Ureter (tissue), 1 donor: ENCODE data around the gene WDR18. TPM values are rescaled to one million over a fixed set of nuclear protein-coding genes. Genes with fewer than 3 reads are reported as not detected.
"Not testable (repeated sequence)": the region's sequence is repeated elsewhere in the genome, so short reads cannot be mapped to it uniquely, and the experiment has no call there.

Experiments
- DNase-seq: peaks from one replicate; pipeline ENCODE4 v3.0.0-alpha.2; 2020; ENCODE audit warnings: low spot score
- total RNA-seq: library from RNA; stranded (reverse); gene quantifications from one replicate; pipeline ENCODE4 v1.2.4, GENCODE V29; 2023
- donor health status: DM: yes; HTN: yes; CAD: no.

WDR18 gene
- total RNA-seq, 1 donor from 2014 or later = 36.6 TPM

GRCh38 chr19:948842-949496 is 35.2 kb upstream of the WDR18 start:
- DNase-seq = no peak

DNA sequence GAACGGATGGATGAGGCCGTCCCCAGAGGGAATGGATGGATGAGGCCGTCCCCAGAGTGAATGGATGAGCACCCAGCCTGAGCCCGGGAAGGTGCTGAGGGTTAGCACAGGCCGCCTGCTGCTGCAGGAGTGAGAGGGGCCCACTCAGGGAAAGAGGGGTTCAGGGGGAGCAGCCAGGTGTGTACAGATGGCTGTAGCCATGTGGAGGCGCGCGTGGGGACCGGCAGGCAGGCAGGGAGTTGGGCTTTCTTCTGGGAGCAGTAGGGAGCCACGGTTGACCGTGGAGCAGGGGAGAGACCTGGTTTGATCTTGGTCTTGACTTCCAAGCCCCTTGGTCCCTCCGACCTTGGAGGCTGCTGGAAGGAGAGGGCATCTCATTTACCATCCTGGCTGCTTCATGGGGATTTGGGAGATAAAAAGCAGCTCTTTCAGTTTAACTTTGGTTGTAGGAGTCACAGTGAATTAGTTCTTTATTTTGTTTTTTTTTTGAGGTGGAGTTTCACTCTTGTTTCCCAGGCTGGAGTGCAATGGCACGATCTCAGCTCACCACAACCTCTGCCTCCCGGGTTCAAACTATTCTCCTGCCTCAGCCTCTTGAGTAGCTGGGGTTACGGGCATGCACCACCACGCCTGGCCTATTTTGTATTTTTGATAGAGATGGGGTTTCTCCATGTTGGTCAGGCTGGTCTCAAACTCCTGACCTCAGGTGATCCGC is 33.6 kb upstream of the WDR18 start:
- DNase-seq = no peak

GRCh38 chr19:952049-952679 is 32.0 kb upstream of the WDR18 start:
- no peak for DNase-seq

DNA sequence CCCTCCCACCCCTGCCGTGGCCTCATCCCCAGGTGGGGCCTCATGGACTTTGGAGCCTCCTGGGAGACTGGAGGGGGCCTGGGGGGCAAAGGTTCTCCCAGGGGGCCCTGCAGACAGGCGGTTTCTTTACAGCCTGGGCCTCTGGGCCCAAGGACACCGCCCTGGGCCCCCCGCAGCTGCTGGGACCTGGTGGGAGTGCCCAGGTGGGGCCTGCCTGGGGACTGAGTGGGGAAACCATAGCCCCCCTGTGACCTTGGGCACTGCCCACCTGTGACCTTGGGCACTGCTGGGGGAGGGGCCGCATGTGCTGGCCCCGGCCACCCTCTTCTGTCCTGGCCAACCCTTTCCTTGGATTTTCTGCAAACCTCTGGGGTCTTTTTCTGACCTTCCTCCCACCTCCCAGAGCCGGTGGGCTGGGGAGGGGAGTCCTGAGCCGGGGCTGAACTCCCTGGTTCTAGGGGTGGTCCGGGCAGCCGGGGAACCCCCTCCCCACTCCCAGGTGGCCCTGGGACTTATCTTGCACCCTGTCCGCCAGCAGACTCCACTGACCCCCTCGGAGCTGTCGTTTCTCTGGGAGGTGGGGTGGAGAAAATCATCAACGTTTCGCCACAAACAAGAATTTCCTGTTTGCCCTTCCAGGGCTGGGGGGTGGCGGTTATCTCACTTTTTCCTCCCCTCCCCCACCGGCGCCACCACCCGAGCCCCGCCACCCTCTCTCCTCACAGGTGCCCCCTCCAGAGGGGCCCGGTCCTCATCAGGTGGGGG is 31.3 kb upstream of the WDR18 start:
- DNase-seq = no peak

GRCh38 chr19:953445-954271 is 30.5 kb upstream of the WDR18 start:
- no peak for DNase-seq

DNA sequence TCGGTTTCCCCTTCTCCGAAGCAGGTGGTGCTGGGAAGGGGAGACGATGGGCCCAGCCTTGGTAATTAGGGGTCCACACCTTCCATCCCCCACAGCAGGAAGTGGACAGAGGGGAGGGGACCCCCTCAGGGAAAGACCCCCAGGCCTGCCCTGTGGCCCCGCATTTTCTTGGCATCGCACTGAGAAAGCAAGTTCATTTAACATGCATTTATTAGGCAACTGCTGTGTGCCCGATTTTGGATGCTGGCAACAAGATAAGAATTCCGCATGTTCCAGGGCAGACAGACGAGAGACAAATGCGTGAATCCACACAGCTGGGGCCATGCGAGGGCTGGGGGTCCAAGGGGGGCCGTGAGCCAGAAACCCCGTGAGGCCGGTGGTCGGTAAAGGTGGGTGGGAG is 29.9 kb upstream of the WDR18 start:
- no peak for DNase-seq

GRCh38 chr19:954672-955494 is 29.3 kb upstream of the WDR18 start:
- DNase-seq = no peak

DNA sequence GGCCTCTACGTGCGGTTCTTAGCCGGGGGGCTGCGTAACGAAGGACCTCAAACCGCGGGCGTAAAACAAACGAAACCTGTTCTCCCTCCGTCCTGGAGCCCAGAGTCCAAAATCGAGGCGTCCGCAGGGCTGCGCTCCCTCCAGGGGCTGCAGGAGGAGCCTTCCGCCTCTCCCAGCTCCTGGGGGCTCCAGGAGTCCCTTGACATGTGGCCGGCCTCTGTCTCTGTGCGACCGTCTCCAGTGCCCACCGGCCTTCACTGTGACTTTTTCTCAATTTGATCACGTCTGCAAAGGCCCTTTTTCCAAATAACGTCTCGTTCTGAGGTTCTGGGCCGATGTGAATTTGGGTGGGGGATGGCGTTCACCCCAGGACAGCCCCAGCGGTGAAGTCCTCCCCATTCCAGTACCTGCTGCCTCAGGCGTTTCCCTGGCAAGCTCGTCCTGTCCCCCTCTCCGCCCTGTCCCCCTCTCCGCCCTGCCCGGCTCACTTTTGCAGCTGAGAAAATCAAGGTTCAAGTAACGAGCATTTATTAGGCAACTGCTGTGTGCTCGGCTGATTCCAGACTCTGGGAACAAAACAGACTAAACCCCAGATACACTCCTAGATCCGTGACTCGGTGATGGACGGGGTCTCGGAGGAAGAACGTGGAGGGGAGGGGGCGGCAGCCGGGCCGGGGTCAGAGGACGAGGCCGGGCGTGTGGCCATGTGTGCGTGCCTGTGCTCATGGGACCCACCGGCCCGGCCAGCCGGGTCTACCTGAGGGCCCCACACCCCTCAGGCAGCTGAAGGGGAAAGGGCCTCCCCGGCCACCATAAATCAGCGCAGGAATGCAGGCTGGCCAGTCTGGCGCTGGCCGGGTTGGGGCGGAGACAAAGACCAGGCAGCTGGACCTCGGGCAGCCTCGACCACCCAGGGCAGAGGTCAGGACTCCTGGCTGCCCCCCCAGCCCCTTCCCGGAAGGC is 28.1 kb upstream of the WDR18 start:
- DNase-seq = no peak

DNA sequence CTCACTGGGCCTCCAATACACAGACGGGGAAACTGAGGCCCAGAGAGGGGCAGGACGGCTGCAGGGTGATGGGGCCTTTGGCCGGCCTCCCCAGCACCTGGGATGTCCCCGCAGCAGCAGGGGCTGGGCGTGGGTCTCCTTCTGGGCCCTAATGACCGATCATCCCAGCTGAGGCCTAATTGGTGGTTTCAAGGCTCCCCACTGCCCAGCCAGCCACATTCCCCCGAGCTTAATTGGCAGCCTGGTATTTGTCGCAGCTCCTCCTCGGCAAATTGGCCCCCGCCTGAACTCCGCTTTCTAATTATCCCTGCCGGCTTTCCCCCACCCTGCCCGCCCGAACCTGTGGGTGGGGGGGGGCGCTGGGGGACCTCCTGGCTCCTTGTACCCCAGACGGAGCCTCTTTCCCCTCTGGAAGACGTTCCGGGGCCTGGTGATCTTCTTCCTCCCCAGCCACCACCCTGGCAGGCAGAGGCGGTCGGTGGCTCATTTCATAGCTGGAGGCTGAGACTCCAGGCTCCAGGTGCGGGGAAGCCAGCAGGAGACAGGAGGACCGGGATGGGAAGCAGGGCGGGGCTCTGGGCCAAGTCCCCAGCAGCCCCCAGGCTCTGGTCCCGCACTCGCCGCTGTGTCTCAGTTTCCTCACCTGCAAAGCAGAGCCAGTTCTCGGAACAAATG is 27.2 kb upstream of the WDR18 start:
- DNase-seq = no peak

GRCh38 chr19:957578-957977 is 26.6 kb upstream of the WDR18 start:
- not testable (repeated sequence) for DNase-seq

DNA sequence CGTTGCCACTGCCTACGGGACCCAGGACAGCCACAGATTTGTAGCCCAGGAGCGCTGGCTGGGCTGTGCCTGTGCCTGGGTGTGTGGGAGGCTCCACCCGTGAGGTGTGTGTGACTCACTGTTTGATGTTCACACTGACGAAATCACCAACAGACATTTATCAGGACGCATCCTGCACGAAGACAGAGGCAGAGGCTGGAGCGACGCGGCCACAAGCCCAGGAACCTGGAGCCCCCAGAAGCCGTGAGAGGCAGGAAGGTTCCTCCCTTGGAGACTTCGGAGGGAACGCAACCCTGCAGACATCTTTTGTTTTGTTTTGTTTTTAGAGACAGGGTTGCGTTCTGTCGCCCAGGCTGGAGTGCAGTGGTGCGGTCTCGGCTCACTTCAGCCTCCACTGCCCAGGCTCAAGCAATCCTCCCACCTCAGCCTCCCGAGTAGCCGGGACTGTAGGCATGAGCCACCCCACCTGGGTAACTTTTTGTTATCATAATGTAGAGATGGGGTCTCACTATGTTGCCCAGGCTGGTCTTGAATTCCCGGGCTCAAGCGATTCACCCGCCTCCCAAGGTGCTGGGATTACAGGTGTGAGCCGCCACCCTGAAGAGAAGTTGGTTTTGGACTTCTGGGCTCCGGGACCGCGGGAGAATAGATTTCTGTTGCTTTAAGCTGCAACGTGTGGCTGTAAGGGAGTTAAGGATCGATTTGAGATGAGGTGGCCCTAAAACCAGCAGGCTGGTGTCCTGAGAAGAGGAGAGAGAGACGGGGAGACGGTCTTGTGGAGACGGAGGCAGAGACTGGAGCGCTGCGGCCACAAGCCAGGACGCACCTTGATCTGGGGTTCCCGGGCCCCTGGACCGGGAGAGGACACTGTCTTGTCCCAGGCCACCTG is 24.9 kb upstream of the WDR18 start:
- no peak for DNase-seq

DNA sequence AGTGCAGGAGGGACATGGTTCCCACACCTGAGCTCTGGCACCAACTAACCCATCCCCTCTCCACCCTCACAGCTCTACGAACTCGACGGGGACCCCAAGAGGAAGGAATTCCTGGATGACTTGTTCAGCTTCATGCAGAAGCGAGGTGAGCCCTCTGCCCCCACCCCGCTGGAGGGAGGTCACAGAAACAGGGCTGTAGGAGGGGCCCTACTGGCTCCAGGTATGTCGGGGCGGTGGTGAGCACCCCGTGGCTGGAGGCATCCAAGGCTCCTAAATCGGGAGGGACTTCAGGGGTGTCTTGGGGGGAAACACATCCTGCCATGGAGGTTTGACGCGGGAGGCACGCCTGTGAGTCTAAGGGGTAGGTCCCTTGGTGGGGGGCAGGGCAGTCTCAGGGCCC is 24.1 kb upstream of the WDR18 start:
- no peak for DNase-seq

DNA sequence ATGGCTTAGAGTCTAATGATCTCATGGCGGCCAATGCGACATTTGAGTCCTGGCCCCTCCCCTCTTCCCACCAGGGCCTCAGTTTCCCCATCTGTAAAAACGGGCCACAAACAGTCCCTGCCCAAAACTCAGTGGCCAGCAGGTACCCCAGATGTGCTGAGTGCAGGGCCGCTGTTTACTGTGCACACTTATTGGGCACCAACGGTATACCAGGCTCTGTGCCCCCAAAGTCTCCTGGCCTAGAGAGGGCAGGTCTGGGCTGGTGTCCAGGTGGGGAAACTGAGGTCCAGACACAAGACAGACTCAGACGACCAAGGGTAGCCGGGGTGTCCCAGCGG is 23.6 kb upstream of the WDR18 start:
- DNase-seq = no peak

- no peak for DNase-seq
Measured at GRCh38 chr19:961866-962620, 22.1 kb upstream of the WDR18 start.

GRCh38 chr19:962683-963400 is 21.3 kb upstream of the WDR18 start:
- DNase-seq = no peak

- DNase-seq = no peak
Measured at GRCh38 chr19:963486-963951, 20.6 kb upstream of the WDR18 start.
